ENCODE measurements around the gene TOP3A. TPM values are rescaled to one million over a fixed set of nuclear protein-coding genes. Genes with fewer than 3 reads are reported as not detected.

The TOP3A gene
- total RNA-seq, 6 donors from 2014 or later = 23.4 to 36.3 (median 32.9) TPM

DNA sequence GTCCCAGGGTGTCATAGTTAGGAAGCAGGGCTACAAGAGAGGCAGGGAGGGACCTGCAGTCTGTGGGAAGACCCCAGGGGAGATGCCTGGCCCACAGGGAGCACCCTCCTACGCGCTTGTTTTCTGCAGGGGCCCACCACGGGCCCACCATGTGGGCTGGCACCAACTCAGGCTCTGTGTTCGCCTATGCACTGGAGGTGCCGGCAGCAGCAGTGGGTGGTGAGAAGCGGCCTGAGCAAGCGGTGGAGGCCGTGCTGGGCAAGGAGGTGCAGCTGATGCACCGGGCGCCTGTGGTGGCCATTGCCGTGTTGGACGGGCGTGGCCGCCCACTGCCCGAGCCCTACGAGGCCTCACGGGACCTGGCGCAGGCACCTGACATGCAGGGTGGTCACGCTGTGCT lies 74.3 kb downstream of the TOP3A start:
- Histone ChIP-seq H3K9me3 (no peaks in the 10 kb centered on the region), H3K4me1 (no peaks in the 10 kb centered on the region), H3K4me3 (no peak overlapping the region), H3K27ac (no peak overlapping the region), H3K36me3 (peaks cover 2 to 80% (median 46%) of the 10 kb centered on the region in 4 donors), H3K27me3 (no peaks in the 10 kb centered on the region)
- TF ChIP-seq, protein P1, sequence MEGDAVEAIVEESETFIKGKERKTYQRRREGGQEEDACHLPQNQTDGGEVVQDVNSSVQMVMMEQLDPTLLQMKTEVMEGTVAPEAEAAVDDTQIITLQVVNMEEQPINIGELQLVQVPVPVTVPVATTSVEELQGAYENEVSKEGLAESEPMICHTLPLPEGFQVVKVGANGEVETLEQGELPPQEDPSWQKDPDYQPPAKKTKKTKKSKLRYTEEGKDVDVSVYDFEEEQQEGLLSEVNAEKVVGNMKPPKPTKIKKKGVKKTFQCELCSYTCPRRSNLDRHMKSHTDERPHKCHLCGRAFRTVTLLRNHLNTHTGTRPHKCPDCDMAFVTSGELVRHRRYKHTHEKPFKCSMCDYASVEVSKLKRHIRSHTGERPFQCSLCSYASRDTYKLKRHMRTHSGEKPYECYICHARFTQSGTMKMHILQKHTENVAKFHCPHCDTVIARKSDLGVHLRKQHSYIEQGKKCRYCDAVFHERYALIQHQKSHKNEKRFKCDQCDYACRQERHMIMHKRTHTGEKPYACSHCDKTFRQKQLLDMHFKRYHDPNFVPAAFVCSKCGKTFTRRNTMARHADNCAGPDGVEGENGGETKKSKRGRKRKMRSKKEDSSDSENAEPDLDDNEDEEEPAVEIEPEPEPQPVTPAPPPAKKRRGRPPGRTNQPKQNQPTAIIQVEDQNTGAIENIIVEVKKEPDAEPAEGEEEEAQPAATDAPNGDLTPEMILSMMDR (IDR thresholded peaks at IDR 0.05) = no peak
- TF ChIP-seq POLR2A (IDR thresholded peaks at IDR 0.05) (no peak), POLR2AphosphoS5 (IDR thresholded peaks at IDR 0.05) (no peak), EP300 (IDR thresholded peaks at IDR 0.05) (no peak)
- 93 to 96% methylated on average over 11 to 13 of the region's 19 CpGs for WGBS, 2 donors
- ATAC-seq (ENCODE audit: low FRiP score in 2 of 2) (no peak), DNase-seq (peak in 1 of 2 donors; percentile 84)

DNA sequence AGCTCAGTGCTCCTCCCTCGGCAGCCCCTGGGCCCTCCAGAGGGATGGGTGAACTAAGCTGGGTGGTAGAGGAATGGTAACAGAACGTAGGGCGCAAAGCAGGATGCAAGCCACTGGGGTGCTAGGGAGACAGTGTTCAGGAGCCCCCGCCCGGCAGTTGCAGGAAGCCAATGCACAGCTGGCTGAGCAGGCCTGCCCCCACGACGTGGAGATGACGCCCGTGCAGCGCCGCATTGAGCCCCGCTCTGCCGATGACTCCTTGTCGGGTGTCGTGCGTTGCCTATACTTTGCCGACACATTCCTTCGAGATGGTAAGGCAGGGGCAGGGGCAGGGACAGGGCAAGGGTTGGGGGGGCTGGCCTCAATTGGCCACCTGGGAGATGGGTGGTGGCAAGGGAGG lies 76.5 kb downstream of the TOP3A start:
- no peak overlapping the region for H3K27ac ChIP-seq
- H3K27me3 ChIP-seq = no peaks in the 10 kb centered on the region
- H3K36me3 ChIP-seq = peaks cover 0 to 81% (median 40%) of the 10 kb centered on the region in 4 donors
- H3K4me1 ChIP-seq = no peaks in the 10 kb centered on the region
- ATAC-seq (ENCODE audit: low FRiP score in 2 of 2) (no peak), DNase-seq (peak in 1 of 2 donors; percentile 77)
- no peak overlapping the region for H3K4me3 ChIP-seq
- 92 to 94% methylated on average over 3 to 17 of the region's 18 CpGs for WGBS, 2 donors
- H3K9me3 ChIP-seq = no peaks in the 10 kb centered on the region
- TF ChIP-seq, protein P1 (IDR thresholded peaks at IDR 0.05) = no peak
- no peak for TF ChIP-seq POLR2A (IDR thresholded peaks at IDR 0.05)

DNA sequence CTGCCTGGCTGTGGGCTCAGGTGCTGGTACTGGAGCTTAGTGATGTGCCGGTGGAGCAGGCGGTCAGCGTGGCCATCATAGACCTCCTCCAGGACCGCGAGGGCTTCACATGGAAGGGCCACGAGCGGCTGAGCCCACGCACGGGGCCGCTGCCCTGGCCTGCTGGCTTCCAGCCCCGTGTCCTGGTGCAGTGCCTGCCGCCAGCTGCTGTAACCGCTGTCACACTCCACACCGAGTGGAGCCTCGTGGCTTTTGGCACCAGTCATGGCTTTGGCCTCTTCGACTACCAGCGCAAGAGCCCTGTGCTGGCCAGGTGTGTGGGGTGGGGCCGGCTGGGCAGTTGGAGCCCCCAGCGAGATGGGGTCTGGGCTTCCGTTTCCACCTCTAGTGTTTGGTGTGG lies 77.3 kb downstream of the TOP3A start:
- Histone ChIP-seq H3K4me1 (no peaks in the 10 kb centered on the region), H3K27me3 (no peaks in the 10 kb centered on the region), H3K9me3 (no peaks in the 10 kb centered on the region), H3K36me3 (peaks cover 0 to 72% (median 35%) of the 10 kb centered on the region in 4 donors), H3K4me3 (no peak overlapping the region), H3K27ac (no peak overlapping the region)
- DNase-seq (no peak), ATAC-seq (ENCODE audit: low FRiP score in 2 of 2) (no peak)
- 93 to 99% methylated on average over 12 to 20 of the region's 20 CpGs for WGBS, 2 donors
- no peak for TF ChIP-seq EP300 (IDR thresholded peaks at IDR 0.05)
- no peak for TF ChIP-seq POLR2A (IDR thresholded peaks at IDR 0.05)
- no peak for TF ChIP-seq POLR2AphosphoS5 (IDR thresholded peaks at IDR 0.05)
- TF ChIP-seq, protein P1 (IDR thresholded peaks at IDR 0.05) = no peak

DNA sequence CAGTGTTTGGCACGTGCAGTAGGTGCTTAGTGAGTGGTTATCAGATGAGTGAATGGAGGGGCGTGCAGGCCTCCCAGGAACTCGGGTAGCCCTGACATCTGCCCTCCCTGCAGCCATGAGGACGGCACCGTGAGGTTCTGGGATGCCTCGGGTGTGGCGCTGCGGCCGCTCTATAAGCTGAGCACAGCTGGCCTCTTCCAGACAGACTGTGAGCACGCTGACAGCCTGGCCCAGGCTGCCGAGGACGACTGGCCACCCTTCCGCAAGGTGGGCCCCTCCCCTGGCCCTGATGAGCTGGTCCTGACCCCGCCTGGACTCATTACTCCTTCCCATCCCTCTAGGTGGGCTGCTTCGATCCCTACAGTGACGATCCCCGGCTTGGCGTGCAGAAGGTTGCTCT lies 78.3 kb downstream of the TOP3A start:
- TF ChIP-seq EP300 (IDR thresholded peaks at IDR 0.05) = no peak
- no peak for TF ChIP-seq POLR2A (IDR thresholded peaks at IDR 0.05)
- no peak for TF ChIP-seq POLR2AphosphoS5 (IDR thresholded peaks at IDR 0.05)
- TF ChIP-seq, protein P1 (IDR thresholded peaks at IDR 0.05) = no peak
- ATAC-seq (ENCODE audit: low FRiP score in 2 of 2) = no peak
- no peak overlapping the region for H3K27ac ChIP-seq
- no peaks in the 10 kb centered on the region for H3K27me3 ChIP-seq
- H3K9me3 ChIP-seq = no peaks in the 10 kb centered on the region
- H3K4me3 ChIP-seq = no peak overlapping the region
- no peak for DNase-seq
- 92 to 95% methylated on average over 13 to 18 of the region's 18 CpGs for WGBS, 2 donors
- no peaks in the 10 kb centered on the region for H3K4me1 ChIP-seq
- H3K36me3 ChIP-seq = peaks cover 0 to 64% (median 31%) of the 10 kb centered on the region in 4 donors

DNA sequence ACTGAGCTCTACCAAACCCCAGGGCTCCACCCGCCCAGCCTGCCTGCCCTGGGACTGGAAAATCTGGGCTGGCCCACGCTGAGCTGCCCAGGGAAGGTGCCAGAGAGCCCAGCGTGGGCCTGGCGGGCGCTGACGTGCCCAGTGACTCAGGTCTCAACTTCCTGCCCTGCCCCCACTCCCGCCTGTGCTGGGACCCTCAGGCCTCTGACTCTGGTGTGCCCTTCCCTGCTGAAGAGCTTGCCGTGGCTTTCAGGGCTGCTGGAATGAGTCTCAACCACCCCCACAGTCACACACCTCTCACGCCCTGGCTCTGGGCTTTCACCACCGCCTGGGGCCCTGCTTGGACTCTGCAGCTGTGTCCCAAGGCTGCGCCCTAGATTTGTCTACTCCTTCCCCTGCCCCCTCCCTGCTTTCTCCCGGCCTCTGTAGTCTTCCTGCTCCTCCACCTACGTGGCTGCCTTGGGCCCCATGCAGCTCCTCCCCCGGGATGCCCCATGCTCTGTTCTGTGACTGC lies 79.0 kb downstream of the TOP3A start:
- ATAC-seq (ENCODE audit: low FRiP score in 2 of 2) = no peak
- Histone ChIP-seq H3K27ac (no peak overlapping the region), H3K36me3 (peaks cover 0 to 61% (median 28%) of the 10 kb centered on the region in 4 donors), H3K4me3 (no peak overlapping the region), H3K27me3 (no peaks in the 10 kb centered on the region), H3K9me3 (no peaks in the 10 kb centered on the region), H3K4me1 (no peaks in the 10 kb centered on the region)
- DNase-seq = peak in 1 of 2 donors; percentile 71
- TF ChIP-seq EP300 (IDR thresholded peaks at IDR 0.05) (no peak), POLR2AphosphoS5 (IDR thresholded peaks at IDR 0.05) (no peak), POLR2A (IDR thresholded peaks at IDR 0.05) (no peak)
- TF ChIP-seq, protein P1 (IDR thresholded peaks at IDR 0.05) = no peak
- WGBS, 2 donors = 77 to 87% methylated on average over 7 to 8 of the region's 14 CpGs
